ENCODE results near the gene BCL11B.

Gene BCL11B

DNA sequence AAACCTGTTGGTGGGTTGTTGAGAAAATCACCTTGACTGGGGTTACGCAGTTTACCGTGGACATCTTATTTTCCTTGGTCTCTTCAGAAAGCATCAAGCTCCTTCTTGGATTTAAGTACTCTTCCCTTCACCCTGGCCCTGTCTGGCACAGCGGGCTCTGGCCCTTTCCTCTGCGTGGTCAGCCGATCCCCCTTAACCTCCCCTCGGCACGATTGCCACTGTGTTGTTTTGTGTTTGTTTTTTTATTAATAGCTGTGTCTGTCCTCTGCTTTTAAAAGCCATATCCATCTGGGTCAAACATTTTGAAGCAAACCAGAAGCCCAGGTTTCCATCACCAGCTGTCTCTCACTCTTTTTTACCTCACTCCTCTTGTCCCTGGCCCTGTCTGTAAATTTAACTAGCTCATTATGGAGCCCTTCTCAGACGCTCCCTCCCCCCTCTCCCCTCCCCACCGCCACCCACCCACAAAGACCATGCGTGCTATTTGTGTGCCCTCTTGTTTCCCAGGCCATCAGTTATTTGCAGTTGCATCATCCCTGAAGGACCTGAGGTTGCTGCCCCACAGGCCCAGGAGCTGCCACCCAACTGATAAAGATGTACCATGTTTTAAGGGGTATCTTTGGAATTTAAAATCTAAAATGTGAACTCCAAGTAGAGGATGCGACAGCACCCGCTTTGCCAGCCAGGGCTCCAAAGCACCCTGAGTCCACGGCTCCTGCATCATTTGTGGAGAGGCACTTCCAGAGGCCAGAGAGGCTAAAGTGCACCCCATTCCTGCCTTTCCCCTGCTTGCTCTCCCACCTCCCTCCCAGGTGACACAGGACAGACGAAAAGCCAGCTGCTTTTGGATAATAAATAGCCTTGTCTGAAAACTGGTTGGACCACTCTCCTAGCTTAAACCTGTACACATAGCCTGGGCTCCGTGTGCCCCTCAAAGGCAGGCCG is 3.9 kb downstream of the BCL11B start:
- no peak for DNase-seq (ENCODE audit: low read depth, low spot score)

DNA sequence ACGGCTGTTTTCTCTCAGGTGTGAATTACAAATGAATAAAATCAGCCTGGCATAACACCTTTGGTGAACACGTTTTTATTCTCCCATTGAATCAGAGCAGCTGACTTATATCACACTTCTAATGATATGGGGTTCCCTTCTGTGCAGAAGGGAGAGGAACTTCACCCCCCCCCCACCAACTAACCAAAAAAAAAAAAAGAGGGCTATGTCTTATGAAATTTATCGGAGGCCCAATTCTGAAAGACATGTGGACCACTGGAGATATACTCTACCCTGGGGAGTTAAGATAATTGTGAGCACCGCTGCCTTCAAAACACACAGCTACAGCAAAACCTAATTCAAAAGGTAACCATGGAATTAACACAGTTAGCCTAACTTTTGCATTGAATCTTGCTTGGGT is 4.6 kb downstream of the BCL11B start:
- DNase-seq (ENCODE audit: low read depth, low spot score), result no peak

DNA sequence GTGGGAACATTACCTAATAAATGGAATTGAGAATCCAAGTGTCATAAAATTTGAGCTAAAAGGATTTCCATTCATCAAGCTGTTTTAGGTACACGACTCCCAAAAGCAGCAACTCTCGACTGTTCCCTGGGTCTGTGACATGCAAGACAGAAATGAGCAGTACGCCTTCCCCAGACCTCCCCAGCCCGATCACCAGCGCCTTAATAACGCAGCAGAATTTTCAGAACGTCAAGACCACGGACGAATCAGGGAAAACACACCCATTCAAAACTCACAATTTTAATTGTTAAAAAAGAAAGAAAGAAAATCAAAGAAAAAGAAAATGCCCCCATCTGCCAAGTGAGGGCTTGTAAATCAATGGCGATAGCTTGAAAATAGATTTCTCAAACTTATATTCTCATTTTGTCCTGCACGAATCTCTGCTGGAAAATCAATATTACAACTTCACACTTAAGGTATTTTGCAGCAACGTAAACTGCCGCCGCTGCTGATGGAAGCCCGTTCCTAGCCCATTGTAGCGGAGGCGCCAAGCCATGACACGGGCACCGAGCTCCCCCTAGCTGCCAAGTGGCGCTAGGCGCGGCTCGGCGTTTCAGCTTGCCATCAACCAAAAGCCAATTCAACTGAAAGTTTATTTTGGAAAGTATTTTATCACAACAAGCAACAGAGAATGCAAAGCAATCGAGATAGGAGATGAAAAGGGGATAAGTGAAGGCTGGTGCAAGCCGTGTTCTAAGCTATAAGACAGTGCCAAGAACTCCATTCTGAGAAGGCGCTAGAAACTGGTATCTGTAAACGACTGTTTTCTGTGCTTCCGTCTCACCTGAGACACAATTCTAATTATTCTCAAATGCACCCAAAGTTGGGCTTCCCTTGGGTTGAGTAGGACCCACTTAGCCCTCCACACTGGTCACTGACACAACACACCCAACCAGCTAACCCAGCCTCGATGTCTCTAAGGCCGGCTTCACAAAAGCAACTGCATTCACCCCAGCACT is 5.5 kb downstream of the BCL11B start:
- no peak for DNase-seq (ENCODE audit: low read depth, low spot score)

DNA sequence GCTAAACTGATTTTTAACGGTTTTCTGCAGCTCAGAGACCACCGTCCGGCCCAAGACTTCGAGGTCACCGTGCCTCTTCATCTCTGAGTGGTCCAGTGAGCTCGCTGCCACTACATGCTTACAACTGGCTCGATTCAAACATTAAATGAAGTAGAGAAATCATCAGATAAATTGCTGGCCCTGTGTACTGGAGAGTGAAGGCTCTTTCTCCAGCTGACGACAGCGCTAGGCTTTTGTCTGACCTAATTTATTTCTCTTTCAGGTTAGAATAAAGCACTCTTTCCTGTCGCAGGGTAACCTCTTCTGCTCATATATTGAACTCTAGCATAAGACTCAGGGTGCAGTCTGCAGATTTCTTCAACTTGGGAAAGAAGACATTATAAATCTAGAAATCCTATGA is 6.4 kb downstream of the BCL11B start:
- no peak for DNase-seq (ENCODE audit: low read depth, low spot score)

DNA sequence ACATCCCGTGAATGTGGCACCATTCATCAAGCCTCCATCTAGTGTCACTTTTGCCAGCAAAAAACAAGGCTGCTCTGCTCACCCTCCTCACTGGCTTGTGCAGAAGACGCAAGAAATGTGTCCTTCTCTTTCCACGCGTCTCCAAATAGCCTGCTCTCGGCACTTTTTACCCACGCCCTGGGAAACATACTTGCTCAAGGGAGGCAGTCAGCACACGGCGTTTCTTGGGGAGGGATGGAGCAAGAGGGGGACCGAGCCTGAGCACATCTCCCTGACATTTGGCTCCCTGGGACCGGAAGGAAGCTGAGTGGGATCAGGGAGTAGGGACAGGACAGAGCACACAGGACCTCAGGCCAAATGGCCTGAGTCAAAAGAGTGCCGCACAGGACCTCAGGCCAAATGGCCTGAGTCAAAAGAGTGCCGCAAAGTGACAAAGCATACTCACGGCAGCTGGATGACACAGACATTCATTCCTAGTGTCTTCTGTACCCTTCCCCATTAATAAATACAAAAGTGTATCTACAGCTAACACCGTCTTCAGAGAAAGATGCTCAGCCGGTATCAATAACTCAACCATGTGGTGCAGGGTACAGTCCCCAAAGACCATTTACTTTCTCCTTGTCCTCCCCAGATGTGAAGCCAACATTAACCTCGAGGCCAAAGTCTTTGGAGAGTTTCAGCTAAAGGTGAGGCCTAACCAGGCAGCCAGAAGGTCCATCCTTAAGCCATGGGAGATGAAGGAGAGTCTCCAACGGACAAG is 7.1 kb downstream of the BCL11B start:
- no peak for DNase-seq (ENCODE audit: low read depth, low spot score)

DNA sequence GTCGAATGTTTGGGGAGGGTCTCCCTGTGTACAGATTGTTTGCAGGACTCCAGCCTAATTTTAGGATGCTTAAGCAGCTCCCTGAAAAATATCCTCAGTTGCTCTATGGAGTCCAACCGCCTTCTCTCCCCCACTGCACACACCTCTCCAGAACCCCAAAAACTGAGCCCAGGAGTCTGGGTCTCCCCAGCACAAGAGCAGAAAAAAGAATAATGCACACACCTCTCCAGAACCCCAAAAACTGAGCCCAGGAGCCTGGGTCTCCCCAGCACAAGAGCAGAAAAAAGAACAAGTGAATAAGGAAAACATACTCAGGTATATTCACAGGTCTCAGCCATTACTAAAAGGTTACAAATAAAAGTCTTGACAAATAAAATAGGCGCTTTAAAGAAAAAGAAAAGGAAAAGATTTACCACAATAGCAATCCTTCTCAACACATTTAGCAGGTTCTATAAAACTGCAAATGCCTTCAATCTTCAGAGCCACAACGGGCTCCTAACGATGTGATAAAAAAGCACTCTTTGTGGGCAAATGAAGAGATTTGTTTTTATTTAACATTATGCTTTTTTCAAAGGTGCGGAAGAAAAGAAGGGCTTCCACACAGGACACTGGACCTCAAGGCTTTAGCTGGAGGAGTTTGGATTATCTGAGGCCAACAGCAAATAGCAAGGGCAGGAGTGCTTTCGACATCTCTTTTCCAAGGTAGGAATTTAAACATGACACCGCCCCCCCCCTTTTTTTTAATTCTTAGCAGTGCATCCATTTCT is 8.2 kb downstream of the BCL11B start:
- DNase-seq (ENCODE audit: low read depth, low spot score), result no peak

DNA sequence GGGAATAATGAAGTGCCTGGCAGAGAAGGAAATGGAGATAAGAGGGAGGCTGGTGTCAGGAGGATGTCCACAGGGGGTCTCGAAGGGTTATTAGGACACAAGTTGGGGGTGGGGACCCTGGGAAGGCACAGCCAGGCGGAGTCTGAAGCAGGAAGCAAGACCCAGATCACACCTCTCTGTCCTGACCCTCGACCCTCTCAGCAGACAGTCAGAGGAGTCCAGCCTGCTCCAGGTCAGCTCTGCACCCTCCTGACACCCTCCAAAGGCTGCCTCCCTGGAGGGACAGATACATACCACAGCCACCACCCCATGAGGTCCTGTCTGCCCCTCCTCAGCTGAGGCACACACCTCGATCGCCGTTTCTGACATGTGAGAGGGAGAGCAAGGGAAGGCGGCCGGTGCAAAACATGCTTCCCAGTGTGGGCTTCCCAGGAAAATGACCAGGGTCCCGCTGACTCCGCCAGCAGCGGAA is 9.0 kb downstream of the BCL11B start:
- DNase-seq (ENCODE audit: low read depth, low spot score), result no peak

DNA sequence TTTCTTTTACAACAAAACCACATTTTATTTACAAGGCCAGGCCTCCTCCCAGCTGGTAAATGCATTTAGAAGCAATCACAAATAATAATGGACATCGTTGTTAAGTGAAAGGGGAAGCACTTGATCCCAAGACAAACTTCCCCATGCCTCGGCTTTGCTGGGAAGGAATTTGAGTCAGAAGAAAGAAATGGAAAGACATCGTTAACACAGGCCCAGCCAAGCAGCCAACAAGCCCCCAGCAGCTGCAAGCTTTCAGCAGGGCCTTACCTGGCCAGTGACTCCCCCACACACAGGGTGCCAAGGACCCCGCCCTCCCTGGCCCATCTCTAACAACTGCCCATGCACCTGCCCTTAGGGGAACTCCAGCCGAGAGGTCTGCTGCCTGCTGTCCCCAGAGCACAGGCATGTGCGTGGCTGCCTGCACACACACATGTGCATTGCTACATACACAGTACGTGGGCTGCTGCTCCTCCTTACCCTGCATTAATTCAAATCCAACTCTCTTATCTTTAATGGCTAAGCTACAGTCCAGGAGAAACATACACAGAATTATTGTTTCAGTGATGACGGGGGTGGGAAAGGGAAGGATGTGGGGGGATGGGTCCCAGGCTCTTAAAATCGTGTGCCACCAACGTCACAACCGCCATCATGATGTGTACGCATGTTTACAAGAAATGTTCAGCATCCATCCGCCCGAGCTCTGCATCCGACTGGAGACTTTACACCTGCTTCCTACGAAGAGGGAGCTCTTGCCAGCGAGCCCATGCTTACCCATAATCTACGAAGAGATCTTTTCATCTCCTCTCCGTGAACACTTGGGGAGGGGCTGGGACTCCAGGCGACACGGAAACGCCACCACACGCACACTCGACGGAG is 9.8 kb downstream of the BCL11B start:
- no peak for DNase-seq (ENCODE audit: low read depth, low spot score)

DNA sequence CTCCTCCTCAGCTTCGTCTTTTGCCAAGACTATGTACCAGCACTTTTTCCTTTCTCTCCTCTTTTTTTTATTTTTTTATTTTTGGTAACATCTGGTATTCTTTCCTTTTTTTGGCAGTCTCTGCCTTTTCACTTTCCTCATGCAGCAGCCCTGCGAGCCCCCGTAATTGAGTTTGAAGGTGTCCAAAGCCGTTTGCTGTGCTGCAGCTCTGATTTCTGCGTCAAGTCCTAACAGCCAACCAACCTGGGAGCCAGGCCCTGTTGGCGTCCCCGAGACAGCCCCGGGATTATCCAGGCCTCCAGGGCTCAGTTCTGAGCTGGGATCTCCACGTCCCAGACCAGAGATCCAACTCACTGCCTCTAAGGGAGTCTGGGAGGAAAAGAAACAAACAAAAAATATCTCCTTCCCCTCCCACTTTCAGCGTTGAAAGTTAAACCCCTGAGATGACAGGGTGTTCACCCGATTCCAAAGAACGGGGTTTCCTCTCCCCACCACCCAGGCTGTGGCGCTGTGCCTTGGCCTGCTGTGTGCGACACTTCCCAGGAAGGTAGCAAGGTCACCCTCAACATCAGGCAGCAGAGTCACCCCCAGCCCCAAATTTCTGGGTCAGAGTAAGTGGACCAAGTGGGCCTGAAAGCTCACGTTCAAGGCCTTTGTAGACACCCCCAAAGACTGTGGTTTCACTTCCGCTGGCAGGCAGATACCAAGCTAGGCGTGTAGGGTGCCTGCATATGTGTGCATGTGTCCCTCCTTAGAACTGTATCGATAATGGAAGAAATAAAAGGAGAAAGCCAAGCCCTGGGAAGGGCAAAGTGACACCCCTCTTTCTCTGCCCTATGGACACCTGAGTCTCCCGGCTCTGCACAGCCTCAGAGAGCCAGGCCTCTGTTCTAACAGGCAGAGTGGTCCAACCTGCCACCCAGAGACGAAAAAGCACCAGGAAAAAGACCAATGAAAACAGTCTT is 11.1 kb downstream of the BCL11B start:
- DNase-seq (ENCODE audit: low read depth, low spot score), result no peak

DNA sequence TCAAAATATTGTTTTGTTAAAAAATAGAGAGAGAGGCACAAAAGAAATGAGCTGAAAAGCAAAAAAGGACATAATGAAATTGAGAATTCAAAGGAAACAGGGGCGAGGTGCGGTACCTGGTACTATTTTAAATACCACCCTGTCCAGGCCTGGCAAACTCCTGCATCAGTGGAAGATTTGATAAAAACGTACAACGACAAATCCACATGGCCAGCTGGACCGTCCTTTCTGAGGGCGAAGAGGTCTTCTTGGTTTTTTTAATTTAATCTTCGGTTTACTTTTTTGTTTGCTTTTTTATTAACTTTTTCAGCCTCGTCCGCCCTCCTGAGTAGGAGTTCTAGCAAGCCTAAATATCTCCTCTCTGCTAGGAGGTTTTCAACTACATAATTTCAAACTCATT is 11.9 kb downstream of the BCL11B start:
- DNase-seq (ENCODE audit: low read depth, low spot score), result no peak

DNA sequence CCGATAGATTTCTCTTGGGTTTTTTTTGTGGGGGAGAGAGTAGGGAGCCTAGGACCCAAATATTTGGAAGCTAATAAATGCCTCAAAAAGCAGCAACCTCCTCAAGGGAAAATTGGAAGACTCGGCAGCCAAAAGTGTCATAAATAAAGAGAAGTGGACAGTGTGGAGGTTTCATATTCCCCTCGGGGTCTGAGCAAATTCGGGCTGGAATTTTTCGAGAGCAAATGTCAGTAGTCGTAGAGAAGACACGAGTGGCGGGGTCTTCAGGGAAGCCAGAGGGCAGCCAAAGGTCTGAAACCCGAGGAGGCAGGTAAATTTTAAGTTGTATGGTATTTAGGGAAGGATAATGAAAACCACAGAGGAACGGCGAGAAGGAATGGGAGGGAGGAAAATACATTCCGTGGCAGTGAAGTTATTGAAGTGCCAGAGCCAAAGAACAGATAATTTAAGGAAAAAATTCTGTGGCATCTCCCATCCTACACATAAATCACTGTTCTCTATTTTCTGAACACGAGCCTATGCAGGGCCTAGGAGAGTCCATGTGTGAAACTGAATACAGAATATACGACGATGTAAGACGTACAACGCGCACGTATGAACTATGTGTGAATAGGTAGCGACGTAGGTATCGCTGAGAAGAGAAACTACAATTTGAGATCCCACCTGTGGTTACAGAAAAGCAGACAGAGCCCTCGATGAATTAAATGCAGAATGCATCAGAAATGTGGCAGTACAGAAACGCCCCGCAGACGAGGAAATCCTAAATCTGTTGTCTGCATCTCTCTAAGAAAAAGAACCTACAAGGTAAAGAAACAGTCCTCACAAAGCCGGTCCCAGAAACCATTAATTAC is 12.9 kb downstream of the BCL11B start:
- no peak for DNase-seq (ENCODE audit: low read depth, low spot score)

DNA sequence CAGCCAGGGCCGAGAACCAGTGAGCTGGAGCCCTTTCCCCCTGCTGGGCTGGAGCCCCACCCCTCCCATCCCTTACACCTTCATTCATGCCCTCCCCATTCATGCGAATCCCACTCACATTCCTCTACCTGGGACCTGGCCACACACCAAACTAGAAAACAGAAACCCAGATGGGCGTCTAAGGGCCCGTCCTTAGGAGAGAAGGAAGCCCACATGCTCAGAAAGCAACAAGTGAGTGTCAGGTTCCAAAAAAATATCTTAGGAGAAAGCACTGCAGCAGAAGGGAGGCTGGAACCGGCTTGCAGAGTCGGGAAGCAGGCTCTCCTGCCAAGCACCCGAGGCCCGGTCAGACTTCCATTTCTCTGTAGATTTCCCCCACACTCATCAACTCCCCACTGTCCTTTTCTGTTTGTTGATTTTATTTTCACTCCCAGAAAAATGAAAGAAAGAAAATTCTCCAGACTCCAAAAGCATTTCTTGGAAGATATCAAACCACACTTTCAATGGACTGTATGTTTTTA is 13.6 kb downstream of the BCL11B start:
- no peak for DNase-seq (ENCODE audit: low read depth, low spot score)

DNA sequence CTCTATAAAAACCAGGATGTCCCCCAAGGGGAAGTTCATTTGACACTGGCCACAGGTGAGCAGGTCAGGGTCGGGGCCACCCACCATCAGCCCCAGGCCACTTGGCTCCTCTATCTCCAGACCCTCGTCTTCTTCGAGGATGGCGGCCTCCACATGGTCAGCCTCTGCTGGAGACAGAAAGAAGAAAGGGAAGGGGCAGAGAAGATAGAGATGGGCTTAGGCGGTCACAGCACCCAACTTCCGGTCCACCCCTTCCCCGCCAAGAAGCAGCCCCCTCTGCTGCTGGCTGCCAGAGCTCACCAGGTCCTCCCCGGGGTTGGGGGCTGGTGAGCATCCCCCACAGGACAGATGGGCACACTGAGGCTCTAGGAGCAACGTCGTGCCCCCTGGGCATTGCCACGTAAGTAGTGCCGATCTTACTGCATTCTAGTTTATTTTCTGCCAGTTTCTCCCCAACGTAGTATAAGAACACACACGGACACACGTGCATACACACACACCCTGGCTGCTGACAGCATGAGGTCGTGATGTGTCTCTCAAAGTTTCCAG is 14.2 kb downstream of the BCL11B start:
- DNase-seq (ENCODE audit: low read depth, low spot score), result no peak

DNA sequence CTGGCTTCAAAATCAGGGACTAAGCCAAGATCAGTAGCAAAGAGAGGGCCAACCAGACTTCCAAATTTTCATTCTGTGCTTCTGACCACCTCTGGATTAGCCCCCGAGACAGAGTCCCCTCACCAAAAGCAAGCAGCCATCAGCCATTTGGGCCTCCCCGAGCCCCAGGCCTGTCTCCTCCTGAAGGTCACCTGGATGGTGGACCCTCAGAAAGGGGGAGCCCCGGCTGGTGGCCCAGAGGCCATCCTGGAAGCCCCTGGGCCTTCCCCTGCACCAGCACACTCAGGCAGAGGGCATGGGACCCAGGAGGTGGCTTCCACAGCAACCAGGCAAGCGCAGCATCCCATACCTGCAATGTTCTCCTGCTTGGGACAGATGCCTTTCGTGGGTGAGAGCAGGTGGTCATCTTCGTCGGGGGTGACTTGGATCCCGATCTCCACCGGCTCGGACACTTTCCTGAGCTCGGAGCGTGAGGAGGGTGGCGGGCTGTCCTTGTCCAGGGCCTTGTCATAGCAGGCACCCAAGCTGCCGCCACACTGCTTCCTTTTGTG is 14.8 kb downstream of the BCL11B start:
- DNase-seq (ENCODE audit: low read depth, low spot score), result no peak

DNA sequence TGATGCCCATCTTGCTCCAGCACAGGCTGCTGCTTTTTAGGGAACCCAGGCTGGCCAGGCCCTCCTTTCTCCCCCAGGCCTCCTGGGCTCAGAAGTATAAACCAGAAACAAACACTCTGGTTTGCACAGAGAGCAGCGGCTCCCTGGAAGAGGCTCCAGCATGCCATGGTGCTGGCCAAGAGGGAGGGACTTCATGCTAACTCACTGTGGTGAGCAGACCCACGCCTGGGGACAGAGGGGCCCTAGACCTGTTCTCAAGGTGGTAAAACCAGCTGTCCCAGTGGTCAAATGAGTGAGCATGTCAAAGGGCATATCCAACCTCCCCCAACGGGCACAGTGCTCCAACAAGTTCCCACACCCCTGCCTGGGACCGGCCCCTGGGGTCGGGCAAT is 15.5 kb downstream of the BCL11B start:
- DNase-seq (ENCODE audit: low read depth, low spot score), result no peak

DNA sequence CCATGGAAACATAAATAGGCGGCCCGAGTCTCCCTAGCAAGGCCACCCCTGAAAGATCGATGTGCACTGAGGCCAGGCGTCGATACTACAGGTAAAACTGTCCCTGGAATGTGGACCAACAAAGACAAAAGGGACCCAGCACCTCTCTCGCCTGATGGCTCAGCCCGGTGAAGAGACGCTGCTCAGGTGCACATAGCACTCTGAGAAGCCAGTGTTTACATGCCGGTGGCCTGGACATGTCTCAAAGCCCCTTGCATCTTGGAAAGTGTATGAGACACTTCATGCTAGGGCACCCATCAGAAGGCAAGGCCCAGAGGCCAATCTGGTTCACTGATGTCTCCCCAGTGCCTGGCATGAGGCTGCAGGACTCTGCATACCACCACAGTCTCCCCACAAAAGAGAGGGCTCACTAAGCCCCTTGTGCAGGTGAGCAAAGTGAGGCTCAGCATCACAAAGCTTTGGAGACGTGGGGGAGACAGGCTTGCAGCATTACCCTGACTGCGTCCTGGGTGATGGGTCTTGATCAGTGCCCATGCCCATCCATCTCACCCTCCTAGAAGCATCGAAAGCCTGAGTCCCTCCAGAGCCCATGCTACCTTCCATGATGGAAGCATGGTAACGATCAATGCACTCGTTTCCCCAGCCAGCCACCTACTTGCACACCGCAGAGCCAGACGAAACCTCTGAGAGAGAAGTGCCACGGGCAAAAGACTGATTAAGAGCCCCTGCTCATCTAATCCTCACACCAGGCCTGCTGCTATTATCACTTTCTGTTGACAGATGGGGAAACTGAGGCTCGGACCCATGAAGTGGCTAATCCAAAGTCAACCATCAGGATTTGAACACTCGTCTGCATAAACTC is 16.1 kb downstream of the BCL11B start:
- DNase-seq (ENCODE audit: low read depth, low spot score), result no peak
